B cell (primary cell): ENCODE measurements around the gene NMT1. TPM values are rescaled to one million over a fixed set of nuclear protein-coding genes. Genes with fewer than 3 reads are reported as not detected.

Experiments used
- ATAC-seq: fragments of 200-7000 bp; cut with Tn5 transposase; one replicate; pipeline ENCODE4 v1.10.0; 2021; ENCODE audit warnings: low read depth, mild to moderate bottlenecking, moderate number of reproducible peaks, moderate library complexity
- CTCF ChIA-PET: fragments of 350-600 bp; sonication (Branson Sonifier 250); formaldehyde crosslinking; loops from one replicate; lab custom pipeline; 2021; ENCODE audit warnings: antibody characterized with exemption, inconsistent platforms; lab: Charles Lee
- POLR2A ChIA-PET: fragments of 350-600 bp; sonication (Branson Sonifier 250); formaldehyde crosslinking; loops from one replicate; lab custom pipeline; 2021; ENCODE audit warnings: antibody characterized with exemption; lab: Charles Lee
- DNase-seq: peaks from one replicate; pipeline ENCODE4 v3.0.0; 2013
- H2AFZ ChIP-seq: 2 replicates; pipeline ENCODE4 v1.6.1; 2012; ENCODE audit warnings: mild to moderate bottlenecking, low read depth, low read length; ENCODE audit not compliant: insufficient read depth, poor library complexity, severe bottlenecking
- H3K27ac ChIP-seq, 2 donors: 1 replicate in 1 of 2; 2 replicates in 1 of 2; pipeline ENCODE4 v1.5.1; 2012 to 2013; ENCODE audit warnings: low read length in 2 of 2, mild to moderate bottlenecking in 2 of 2, moderate library complexity in 1 of 2
- H3K27me3 ChIP-seq, 4 experiments: fragments of 200-600 bp in 1 of 4; sonication (generic) in 1 of 4; replicated peaks in 1 of 4; 1 replicate in 2 of 4; 2 replicates in 2 of 4; pipeline versions ENCODE4 v1.6.1 to v1.7.0; 2013 to 2016; ENCODE audit warnings: low read length in 3 of 4, mild to moderate bottlenecking in 2 of 4, mixed read lengths in 1 of 4, moderate library complexity in 1 of 4; ENCODE audit not compliant: insufficient read depth in 4 of 4, control insufficient read depth in 3 of 4; ENCODE audit errors: control extremely low read depth in 1 of 4
- H3K36me3 ChIP-seq, 2 experiments: replicated peaks in 1 of 2; 1 replicate in 1 of 2; 2 replicates in 1 of 2; pipeline versions ENCODE4 v1.6.1 to v1.7.1; 2013; ENCODE audit warnings: low read length in 1 of 2; ENCODE audit not compliant: insufficient read depth in 2 of 2, control insufficient read depth in 1 of 2; ENCODE audit errors: control extremely low read depth in 1 of 2, extremely low read depth in 1 of 2
- H3K4me1 ChIP-seq, 2 donors: fragments of 200-600 bp in 1 of 2; sonication (generic) in 1 of 2; 1 replicate in 1 of 2; 2 replicates in 1 of 2; pipeline versions ENCODE4 v1.5.1 to v1.6.1; 2013 to 2017; ENCODE audit warnings: low read length in 2 of 2; ENCODE audit not compliant: control insufficient read depth in 2 of 2, insufficient read depth in 2 of 2
- H3K4me2 ChIP-seq: replicated peaks from 2 replicates; pipeline ENCODE3; 2012; ENCODE audit warnings: mild to moderate bottlenecking, low read depth, low read length; ENCODE audit not compliant: poor library complexity, severe bottlenecking
- H3K4me3 ChIP-seq, 5 experiments: fragments of 200-600 bp in 1 of 5; sonication (generic) in 1 of 5; 1 replicate in 3 of 5; 2 replicates in 2 of 5; pipeline versions ENCODE4 v1.5.1 to v1.7.0; 2011 to 2016; ENCODE audit warnings: low read length in 4 of 5, mild to moderate bottlenecking in 4 of 5, low read depth in 2 of 5, control low read depth in 1 of 5, moderate library complexity in 1 of 5; ENCODE audit not compliant: insufficient read depth in 1 of 5; ENCODE audit errors: control extremely low read depth in 1 of 5, extremely low read depth in 1 of 5
- H3K79me2 ChIP-seq: fragments of 200-600 bp; sonication (generic); one replicate; pipeline ENCODE4 v1.6.0; 2016; ENCODE audit warnings: low read length; ENCODE audit not compliant: control insufficient read depth, insufficient read depth
- H3K9ac ChIP-seq: fragments of 200-600 bp; sonication (generic); 2 replicates; pipeline ENCODE4 v1.6.1; 2017; ENCODE audit warnings: mild to moderate bottlenecking, low read length, moderate library complexity
- H3K9me3 ChIP-seq, 3 donors: one replicate each; pipeline versions ENCODE4 v1.6.1 to v1.7.1; 2013; ENCODE audit warnings: low read length in 2 of 3; ENCODE audit not compliant: control insufficient read depth in 2 of 3, insufficient read depth in 1 of 3; ENCODE audit errors: control extremely low read depth in 1 of 3
- H4K20me1 ChIP-seq: 2 replicates; pipeline ENCODE4 v1.6.0; 2012; ENCODE audit warnings: mild to moderate bottlenecking, low read length; ENCODE audit not compliant: insufficient read depth, control insufficient read depth, poor library complexity, severe bottlenecking
- H3K27ac Mint-ChIP-seq: one replicate; pipeline ENCODE4 v1.8.0; 2021; ENCODE audit warnings: mixed read lengths
- H3K27me3 Mint-ChIP-seq: one replicate; pipeline ENCODE4 v1.8.0; 2021; ENCODE audit warnings: mixed read lengths
- H3K4me1 Mint-ChIP-seq: one replicate; pipeline ENCODE4 v1.8.0; 2021; ENCODE audit warnings: mixed read lengths
- H3K4me3 Mint-ChIP-seq: one replicate; pipeline ENCODE4 v1.8.0; 2021; ENCODE audit warnings: mixed read lengths
- H3K9me3 Mint-ChIP-seq: one replicate; pipeline ENCODE4 v1.8.0; 2022; ENCODE audit warnings: mixed read lengths; ENCODE audit not compliant: insufficient read depth
- EZH2 ChIP-seq: IDR thresholded peaks from 2 replicates; pipeline ENCODE4 v1.6.1; 2012; ENCODE audit warnings: borderline replicate concordance, low read depth, mild to moderate bottlenecking, moderate library complexity, low read length; ENCODE audit not compliant: insufficient read depth, poor library complexity, severe bottlenecking
- WGBS: methylation state at CpG from one replicate; pipeline ENCODE4 v1.1.5; 2013; ENCODE audit warnings: missing lambda C conversion rate; ENCODE audit not compliant: insufficient coverage; 5-methylcytosine and 5-hydroxymethylcytosine counted together
- intact Hi-C: fragments of 100-400 bp; cut with micrococcal nuclease; formaldehyde crosslinking; loops from one replicate; pipeline ENCODE4 v1.10.0; 2022
- polyA plus RNA-seq: library from polyadenylated mRNA; depleted of rRNA; stranded (reverse); fragments of >200 nt; gene quantifications from 2 replicates; pipeline ENCODE4 v1.2.3, GENCODE V29; 2012
- total RNA-seq, 2 donors: library from RNA; stranded (reverse); fragments of 120-200 nt in 1 of 2; gene quantifications; 1 replicate in 1 of 2; 2 replicates in 1 of 2; pipeline versions ENCODE4 v1.2.3 to v1.2.4, GENCODE V29; 2013 to 2022
- TF ChIP-seq, protein P1 (sequence below): fragments of 200-600 bp; IDR thresholded peaks from one replicate; pipeline ENCODE4 v1.8.0; 2022; ENCODE audit warnings: antibody characterized with exemption, mild to moderate bottlenecking

NMT1 gene
- total and polyA plus RNA-seq, 2 donors (not counting 1 experiment from before 2014, with no cell fraction given): 30.1 to 134 TPM

DNA sequence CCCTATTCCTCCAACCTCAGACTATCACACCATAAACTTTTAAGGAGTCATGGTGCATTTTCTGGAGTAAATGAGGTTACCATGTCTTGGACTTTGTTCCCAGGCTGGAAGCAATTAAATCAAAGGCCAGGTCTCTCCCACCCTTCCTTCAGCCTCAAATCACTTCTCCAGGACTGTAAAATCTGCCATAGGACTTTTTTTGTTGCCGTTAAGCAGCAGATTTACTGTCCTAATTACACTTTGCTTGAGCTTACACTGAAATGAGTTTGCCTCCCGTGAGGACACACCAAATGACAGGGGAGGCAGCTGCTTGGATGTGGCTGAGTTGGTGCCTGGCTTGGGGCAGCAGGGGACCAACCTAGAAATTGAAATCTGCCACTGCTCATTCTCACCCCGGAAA, 24.4 kb upstream of the NMT1 start:
- H3K4me3 Mint-ChIP-seq: no peak overlapping the region
- 79% methylated on average over 2 of the region's 3 CpGs for WGBS
- no peaks in the 10 kb centered on the region for H3K27me3 ChIP-seq
- H3K27ac ChIP-seq: no peak overlapping the region
- peaks cover 0 to 23% of the 10 kb centered on the region in 2 experiments for H3K36me3 ChIP-seq
- ChIA-PET POLR2A (no interaction called here), CTCF (interaction anchor here (1.5 kb wide), 1 partner anchor 13 kb away, joined by 7 read pairs; no protein-coding TSS in a partner anchor)
- H3K9ac ChIP-seq: no peak overlapping the region
- intact Hi-C loops: no loop called here
- ATAC-seq (no peak), DNase-seq (no peak)
- no peak overlapping the region for H3K4me3 ChIP-seq
- no peaks in the 10 kb centered on the region for H3K27me3 Mint-ChIP-seq
- no peaks in the 10 kb centered on the region for H3K9me3 ChIP-seq
- peaks cover 21% of the 10 kb centered on the region for H4K20me1 ChIP-seq
- H3K4me1 ChIP-seq: peaks cover 7 to 11% of the 10 kb centered on the region in 2 donors
- TF ChIP-seq, protein P1, sequence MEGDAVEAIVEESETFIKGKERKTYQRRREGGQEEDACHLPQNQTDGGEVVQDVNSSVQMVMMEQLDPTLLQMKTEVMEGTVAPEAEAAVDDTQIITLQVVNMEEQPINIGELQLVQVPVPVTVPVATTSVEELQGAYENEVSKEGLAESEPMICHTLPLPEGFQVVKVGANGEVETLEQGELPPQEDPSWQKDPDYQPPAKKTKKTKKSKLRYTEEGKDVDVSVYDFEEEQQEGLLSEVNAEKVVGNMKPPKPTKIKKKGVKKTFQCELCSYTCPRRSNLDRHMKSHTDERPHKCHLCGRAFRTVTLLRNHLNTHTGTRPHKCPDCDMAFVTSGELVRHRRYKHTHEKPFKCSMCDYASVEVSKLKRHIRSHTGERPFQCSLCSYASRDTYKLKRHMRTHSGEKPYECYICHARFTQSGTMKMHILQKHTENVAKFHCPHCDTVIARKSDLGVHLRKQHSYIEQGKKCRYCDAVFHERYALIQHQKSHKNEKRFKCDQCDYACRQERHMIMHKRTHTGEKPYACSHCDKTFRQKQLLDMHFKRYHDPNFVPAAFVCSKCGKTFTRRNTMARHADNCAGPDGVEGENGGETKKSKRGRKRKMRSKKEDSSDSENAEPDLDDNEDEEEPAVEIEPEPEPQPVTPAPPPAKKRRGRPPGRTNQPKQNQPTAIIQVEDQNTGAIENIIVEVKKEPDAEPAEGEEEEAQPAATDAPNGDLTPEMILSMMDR: no peak
- TF ChIP-seq EZH2: no peak
- peaks cover 61% of the 10 kb centered on the region for H3K79me2 ChIP-seq
- no peaks in the 10 kb centered on the region for H3K9me3 Mint-ChIP-seq
- no peak overlapping the region for H3K27ac Mint-ChIP-seq
- H3K4me1 Mint-ChIP-seq: peaks cover 14% of the 10 kb centered on the region
- H3K4me2 ChIP-seq: no peak overlapping the region
- H2AFZ ChIP-seq: no peak overlapping the region

DNA sequence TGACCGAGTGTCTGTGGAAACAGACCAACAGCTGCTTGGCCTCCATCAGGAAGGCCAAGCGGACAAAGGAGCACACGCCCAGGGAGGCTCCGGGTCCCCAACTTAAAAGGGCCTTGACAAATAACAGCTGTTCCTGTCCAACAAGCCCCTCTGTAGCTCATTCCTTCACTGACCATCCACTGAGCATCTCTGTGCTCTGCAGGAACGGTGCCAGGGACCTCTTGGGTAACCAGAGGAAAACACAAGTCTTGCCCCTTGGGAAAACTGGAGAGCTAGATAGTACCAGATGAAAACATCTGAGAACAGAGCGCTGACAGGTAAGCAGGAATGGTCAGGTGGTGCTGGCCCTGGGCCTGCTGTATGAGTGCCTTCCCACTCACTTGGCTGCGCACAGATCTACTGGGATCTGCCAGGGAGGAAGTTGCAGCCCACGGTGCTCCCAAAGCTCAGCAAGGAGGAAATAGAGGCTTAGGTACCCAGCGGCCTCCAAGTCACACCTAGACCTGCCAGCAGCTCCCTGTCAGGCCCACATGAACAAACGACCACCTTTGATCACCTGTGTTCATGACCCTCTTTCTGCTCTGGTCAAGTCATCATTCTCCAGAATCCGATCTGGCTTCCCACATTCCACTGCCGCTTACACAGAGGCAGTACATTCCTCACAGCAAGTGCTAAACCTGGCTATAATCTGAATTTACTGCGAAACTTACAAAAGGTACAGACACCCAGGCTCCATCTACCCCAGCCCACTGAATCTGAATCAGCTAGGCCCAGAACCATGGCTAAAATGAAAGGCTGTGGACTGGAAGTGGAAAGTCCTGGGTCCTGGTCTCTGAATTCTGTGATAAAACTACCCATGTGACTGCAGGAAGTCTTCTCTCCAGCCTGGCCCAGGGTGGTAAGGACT, 22.1 kb upstream of the NMT1 start:
- Histone ChIP-seq H3K27me3 (no peaks in the 10 kb centered on the region), H2AFZ (no peak overlapping the region), H3K9ac (no peak overlapping the region), H4K20me1 (peaks cover 39% of the 10 kb centered on the region), H3K4me1 (peaks cover 7 to 11% of the 10 kb centered on the region in 2 donors), H3K79me2 (peaks cover 84% of the 10 kb centered on the region), H3K4me2 (no peak overlapping the region), H3K4me3 (no peak overlapping the region), H3K27ac (no peak overlapping the region), H3K9me3 (no peaks in the 10 kb centered on the region), H3K36me3 (peaks cover 0 to 10% of the 10 kb centered on the region in 2 experiments)
- WGBS: 88% methylated on average over 10 of the region's 13 CpGs
- Mint-ChIP-seq H3K9me3 (no peaks in the 10 kb centered on the region), H3K27ac (no peak overlapping the region), H3K27me3 (no peaks in the 10 kb centered on the region), H3K4me3 (no peak overlapping the region), H3K4me1 (peaks cover 21% of the 10 kb centered on the region)
- ChIA-PET CTCF (interaction anchor here (0.9 to 2.1 kb wide), 3 partner anchors 10 to 17 kb away, joined by 3 to 5 read pairs (median 3); no protein-coding TSS in a partner anchor), POLR2A (interaction anchor here (0.8 kb wide), 1 partner anchor 546 kb away, joined by 3 read pairs; no protein-coding TSS in a partner anchor)
- DNase-seq (no peak), ATAC-seq (no peak)
- intact Hi-C loops: no loop called here
- TF ChIP-seq, protein P1: no peak
- TF ChIP-seq EZH2: no peak
